H1 (cell line): Measurements from ENCODE around the gene LENG1. TPM values are rescaled to one million over a fixed set of nuclear protein-coding genes. Genes with fewer than 3 reads are reported as not detected.

Source experiments
- BCL11A ChIP-seq, 2 experiments: IDR thresholded peaks; one replicate each; pipeline ENCODE4 v1.6.1; 2011; ENCODE audit warnings: low read depth in 2 of 2, low read length in 2 of 2, mild to moderate bottlenecking in 2 of 2
- NANOG ChIP-seq: IDR thresholded peaks from 2 replicates; pipeline ENCODE4 v1.6.1; 2011; ENCODE audit warnings: low read length, low read depth, mild to moderate bottlenecking, inconsistent platforms; ENCODE audit not compliant: insufficient read depth, poor library complexity, severe bottlenecking
- POLR2A ChIP-seq, 2 experiments: IDR thresholded peaks; 1 replicate in 1 of 2; 2 replicates in 1 of 2; pipeline ENCODE4 v1.6.1; 2011; ENCODE audit warnings: low read depth in 2 of 2, low read length in 2 of 2, mild to moderate bottlenecking in 2 of 2; ENCODE audit errors: control extremely low read depth in 1 of 2
- RFX5 ChIP-seq: IDR thresholded peaks from 2 replicates; pipeline ENCODE4 v1.6.1; 2011; ENCODE audit warnings: low read depth, low read length, improper control_type of control experiment, borderline replicate concordance
- SIRT6 ChIP-seq: IDR thresholded peaks from one replicate; pipeline ENCODE4 v1.7.1; 2012; ENCODE audit warnings: low read length, inconsistent platforms
- TAF1 ChIP-seq: IDR thresholded peaks from 2 replicates; pipeline ENCODE4 v1.6.1; 2011; ENCODE audit warnings: mild to moderate bottlenecking, low read depth, low read length
- ZNF274 ChIP-seq: IDR thresholded peaks from 2 replicates; pipeline ENCODE4 v1.7.0; 2012; ENCODE audit warnings: low read length, borderline replicate concordance; ENCODE audit errors: extremely low read depth
- polyA plus RNA-seq, 7 experiments: library from polyadenylated mRNA; depleted of rRNA in 3 of 7; stranded (reverse) in 5 of 7; unstranded in 2 of 7; fragments of >200 nt in 5 of 7; fragments of 200-250 nt in 2 of 7; gene quantifications; 1 replicate in 5 of 7; 2 replicates in 1 of 7; 4 replicates in 1 of 7; pipeline versions ENCODE4 v1.2.1 to v1.2.3, GENCODE V29; 2011 to 2013; ENCODE audit warnings: missing spikeins in 2 of 7, mixed read lengths in 2 of 7
- total RNA-seq: library from RNA; stranded (reverse); fragmentation: NEBNext Ultra II Directional; extraction: Animal tissue kit (Norgen Biotek cat#: 25700); gene quantifications from 2 replicates; pipeline ENCODE4 v1.2.1, GENCODE V29; 2021

LENG1 gene
- total and polyA plus RNA-seq, 2 of the 8 experiments (the other 6 are each of a cell fraction or from before 2014, with no cell fraction given): 1.2 to 4.4 TPM

GRCh38 chr19:54106716-54107115 lies 52.8 kb downstream of the LENG1 start (continued):
- TF ChIP-seq BCL11A (IDR thresholded peaks at IDR 0.05; ENCODE audit: low read depth in 2 of 2, low read length in 2 of 2) (no peak), NANOG (no peak), ZNF274 (no peak), POLR2A (IDR thresholded peaks at IDR 0.05; ENCODE audit: control extremely low read depth in 1 of 2, low read depth in 2 of 2, low read length in 2 of 2) (no peak), RFX5 (no peak), SIRT6 (no peak), TAF1 (no peak)
